ENCODE measurements around the gene POFUT2. TPM values are rescaled to one million over a fixed set of nuclear protein-coding genes. Genes with fewer than 3 reads are reported as not detected.

Gene POFUT2
- total RNA-seq, 1 experiment from 2014 or later = 28.2 TPM

DNA sequence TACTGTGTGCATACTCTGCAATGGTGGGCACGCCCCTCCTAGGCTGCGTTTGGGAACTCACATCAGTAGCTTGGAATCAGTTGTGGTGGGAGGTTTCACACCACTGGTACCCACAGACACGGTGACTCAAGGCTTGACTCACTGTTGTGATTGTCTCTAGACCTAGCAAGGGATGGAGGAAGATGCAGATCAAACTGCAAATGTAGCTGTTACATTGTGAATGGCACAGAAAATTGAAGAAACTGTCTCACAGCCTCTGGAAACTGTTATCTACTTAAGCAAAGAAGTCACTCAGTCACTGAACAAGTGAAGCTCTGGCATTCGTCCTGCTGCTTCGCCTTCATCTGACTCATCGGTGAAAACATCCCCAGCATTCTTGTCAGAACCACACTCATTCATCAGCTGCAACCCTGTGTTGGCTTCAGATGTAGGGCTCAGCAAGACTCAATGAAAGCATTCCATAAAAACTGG is 59.5 kb downstream of the POFUT2 start:
- no peaks in the 10 kb centered on the region for H3F3A ChIP-seq (ENCODE audit: low read length, unreplicated experiment)
- peak overlapping the region; percentile 54 for H3K4me2 ChIP-seq (ENCODE audit: low read length)
- DNase-seq (peak; percentile 95), ATAC-seq (peak; percentile 88)
- H3K79me2 ChIP-seq (ENCODE audit: low read length) = no peaks in the 10 kb centered on the region
- H3K4me1 ChIP-seq (ENCODE audit: insufficient read depth, low read length) = peaks cover 29% of the 10 kb centered on the region
- H3K27ac ChIP-seq (ENCODE audit: low read length) = peak overlapping the region; percentile 29
- POLR2A ChIA-PET (ENCODE audit: unreplicated experiment) = interaction anchor here (0.5 to 0.7 kb wide), 2 partner anchors 59 to 101 kb away, joined by 4 read pairs; partner anchors contain the start of gene POFUT2
- CTCF ChIA-PET = interaction anchor here (1.1 to 1.9 kb wide), 2 partner anchors 42 to 88 kb away, joined by 3 to 5 read pairs; no protein-coding TSS in a partner anchor
- H4K20me1 ChIP-seq (ENCODE audit: low read length) = no peaks in the 10 kb centered on the region
- no peak overlapping the region for H2AFZ ChIP-seq (ENCODE audit: low read length)
- no peak overlapping the region; the same call in 1 of the 2 replicates for H3K4me3 ChIP-seq (ENCODE audit: low read length)
- no peaks in the 10 kb centered on the region for H3K27me3 ChIP-seq (ENCODE audit: low read length)
- intact Hi-C loops (cut with micrococcal nuclease) = loop anchor here (5.0 kb wide), 1 partner anchor 86 kb away; no protein-coding TSS in a partner anchor
- H3K9me3 ChIP-seq (ENCODE audit: low read length) = no peaks in the 10 kb centered on the region
- H3K36me3 ChIP-seq (ENCODE audit: low read depth, low read length) = no peaks in the 10 kb centered on the region
- H3K9ac ChIP-seq (ENCODE audit: low read length) = no peak overlapping the region
- TF ChIP-seq, protein P1, sequence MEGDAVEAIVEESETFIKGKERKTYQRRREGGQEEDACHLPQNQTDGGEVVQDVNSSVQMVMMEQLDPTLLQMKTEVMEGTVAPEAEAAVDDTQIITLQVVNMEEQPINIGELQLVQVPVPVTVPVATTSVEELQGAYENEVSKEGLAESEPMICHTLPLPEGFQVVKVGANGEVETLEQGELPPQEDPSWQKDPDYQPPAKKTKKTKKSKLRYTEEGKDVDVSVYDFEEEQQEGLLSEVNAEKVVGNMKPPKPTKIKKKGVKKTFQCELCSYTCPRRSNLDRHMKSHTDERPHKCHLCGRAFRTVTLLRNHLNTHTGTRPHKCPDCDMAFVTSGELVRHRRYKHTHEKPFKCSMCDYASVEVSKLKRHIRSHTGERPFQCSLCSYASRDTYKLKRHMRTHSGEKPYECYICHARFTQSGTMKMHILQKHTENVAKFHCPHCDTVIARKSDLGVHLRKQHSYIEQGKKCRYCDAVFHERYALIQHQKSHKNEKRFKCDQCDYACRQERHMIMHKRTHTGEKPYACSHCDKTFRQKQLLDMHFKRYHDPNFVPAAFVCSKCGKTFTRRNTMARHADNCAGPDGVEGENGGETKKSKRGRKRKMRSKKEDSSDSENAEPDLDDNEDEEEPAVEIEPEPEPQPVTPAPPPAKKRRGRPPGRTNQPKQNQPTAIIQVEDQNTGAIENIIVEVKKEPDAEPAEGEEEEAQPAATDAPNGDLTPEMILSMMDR (conservative IDR thresholded peaks at IDR 0.05; ENCODE audit: low read depth, low read length) = no peak
- no peak for TF ChIP-seq EZH2 (IDR thresholded peaks at IDR 0.05; ENCODE audit: low read length, unreplicated experiment)
- no peak for TF ChIP-seq EZH2phosphoT487 (IDR thresholded peaks at IDR 0.05; ENCODE audit: borderline replicate concordance, low read length)
- no peaks in the 10 kb centered on the region for H3K9me2 ChIP-seq (replicated peaks; ENCODE audit: low read length)
- BruUV-seq (replicated peaks) = no TSS peak

DNA sequence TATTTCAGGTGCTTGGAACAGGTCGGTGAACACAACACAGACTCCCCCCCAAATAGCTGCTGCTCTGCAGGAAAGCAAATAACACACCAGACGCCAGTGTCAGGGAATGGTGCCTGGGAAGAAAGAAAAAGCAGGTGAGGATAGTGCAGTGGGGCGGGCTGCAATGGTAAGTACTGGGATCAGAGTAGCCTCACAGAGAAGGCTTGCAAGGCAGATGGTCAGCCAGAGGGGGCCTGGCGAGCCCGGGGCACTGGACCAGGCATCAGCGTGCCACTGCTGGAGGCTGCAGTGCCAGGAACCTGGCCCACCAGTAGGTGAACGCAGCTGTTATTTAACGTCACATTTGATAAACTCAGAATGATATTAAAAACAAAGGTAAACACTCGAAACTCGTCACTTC is 60.0 kb downstream of the POFUT2 start:
- H3K4me3 ChIP-seq (ENCODE audit: low read length) = no peak overlapping the region; the same call in 1 of the 2 replicates
- no peaks in the 10 kb centered on the region for H3K9me2 ChIP-seq (replicated peaks; ENCODE audit: low read length)
- H3K27me3 ChIP-seq (ENCODE audit: low read length) = no peaks in the 10 kb centered on the region
- intact Hi-C loops (cut with micrococcal nuclease) = loop anchor here (5.0 kb wide), 1 partner anchor 85 kb away; no protein-coding TSS in a partner anchor
- H3K9ac ChIP-seq (ENCODE audit: low read length) = no peak overlapping the region
- peaks cover 29% of the 10 kb centered on the region for H3K4me1 ChIP-seq (ENCODE audit: insufficient read depth, low read length)
- H3K36me3 ChIP-seq (ENCODE audit: low read depth, low read length) = no peaks in the 10 kb centered on the region
- H3K9me3 ChIP-seq (ENCODE audit: low read length) = no peaks in the 10 kb centered on the region
- peak overlapping the region; percentile 54 for H3K4me2 ChIP-seq (ENCODE audit: low read length)
- peak; percentile 33 for ATAC-seq
- no peaks in the 10 kb centered on the region for H4K20me1 ChIP-seq (ENCODE audit: low read length)
- no peaks in the 10 kb centered on the region for H3K79me2 ChIP-seq (ENCODE audit: low read length)
- H3F3A ChIP-seq (ENCODE audit: low read length, unreplicated experiment) = no peaks in the 10 kb centered on the region
- no TSS peak for BruUV-seq (replicated peaks)
- ChIA-PET POLR2A (ENCODE audit: unreplicated experiment) (interaction anchor here (0.7 kb wide), 1 partner anchor 202 kb away, joined by 3 read pairs; no protein-coding TSS in a partner anchor), CTCF (interaction anchor here (1.1 to 1.9 kb wide), 2 partner anchors 42 to 87 kb away, joined by 3 to 5 read pairs; no protein-coding TSS in a partner anchor)
- H3K27ac ChIP-seq (ENCODE audit: low read length) = peak overlapping the region; percentile 29; the same call in 1 of the 2 replicates
- no peak for DNase-seq
- no peak for TF ChIP-seq EZH2phosphoT487 (IDR thresholded peaks at IDR 0.05; ENCODE audit: borderline replicate concordance, low read length)
- TF ChIP-seq, protein P1 (conservative IDR thresholded peaks at IDR 0.05; ENCODE audit: low read depth, low read length) = no peak; the same call in 1 of the 2 replicates
- no peak for TF ChIP-seq EZH2 (IDR thresholded peaks at IDR 0.05; ENCODE audit: low read length, unreplicated experiment)
- H2AFZ ChIP-seq (ENCODE audit: low read length) = no peak overlapping the region

All from PC-3 (cell line).